HFFc6 (cell line): ENCODE results near the gene NUP93. TPM values are rescaled to one million over a fixed set of nuclear protein-coding genes. Genes with fewer than 3 reads are reported as not detected.

Experiments
- DNase-seq: peaks from one replicate; pipeline ENCODE4 v3.0.0-alpha.2; 2018
- H3K27ac Mint-ChIP-seq: 2 replicates; pipeline ENCODE4 v1.8.0; 2020; ENCODE audit warnings: mild to moderate bottlenecking, mixed read lengths
- H3K27me3 Mint-ChIP-seq: 2 replicates; pipeline ENCODE4 v1.8.0; 2021; ENCODE audit warnings: mild to moderate bottlenecking, moderate library complexity, mixed read lengths; ENCODE audit not compliant: insufficient read depth
- H3K36me3 Mint-ChIP-seq: 2 replicates; pipeline ENCODE4 v1.8.0; 2021; ENCODE audit warnings: low read depth, mixed read lengths
- H3K4me1 Mint-ChIP-seq: 2 replicates; pipeline ENCODE4 v1.8.0; 2020; ENCODE audit warnings: low read depth, mixed read lengths
- H3K4me3 Mint-ChIP-seq: 2 replicates; pipeline ENCODE4 v1.8.0; 2020; ENCODE audit warnings: mild to moderate bottlenecking, moderate library complexity, mixed read lengths
- H3K9me3 Mint-ChIP-seq: 2 replicates; pipeline ENCODE4 v1.8.0; 2020; ENCODE audit warnings: mild to moderate bottlenecking, mixed read lengths
- CTCF ChIP-seq: fragments of 200-600 bp; sonication (generic); IDR thresholded peaks from 2 replicates; pipeline ENCODE4 v1.5.0; 2021; ENCODE audit warnings: antibody characterized with exemption, mild to moderate bottlenecking
- total RNA-seq, 6 experiments: library from RNA; stranded (reverse); fragmentation: NEBNext Ultra II Directional; extraction: Animal tissue kit (Norgen Biotek cat#: 25700); gene quantifications; 2 replicates in 1 of 6; 3 replicates in 5 of 6; pipeline ENCODE4 v1.2.3, GENCODE V29; 2021

NUP93 gene
- total RNA-seq, 6 experiments from 2014 or later, result 58.6 to 84.0 (median 78.8) TPM

DNA sequence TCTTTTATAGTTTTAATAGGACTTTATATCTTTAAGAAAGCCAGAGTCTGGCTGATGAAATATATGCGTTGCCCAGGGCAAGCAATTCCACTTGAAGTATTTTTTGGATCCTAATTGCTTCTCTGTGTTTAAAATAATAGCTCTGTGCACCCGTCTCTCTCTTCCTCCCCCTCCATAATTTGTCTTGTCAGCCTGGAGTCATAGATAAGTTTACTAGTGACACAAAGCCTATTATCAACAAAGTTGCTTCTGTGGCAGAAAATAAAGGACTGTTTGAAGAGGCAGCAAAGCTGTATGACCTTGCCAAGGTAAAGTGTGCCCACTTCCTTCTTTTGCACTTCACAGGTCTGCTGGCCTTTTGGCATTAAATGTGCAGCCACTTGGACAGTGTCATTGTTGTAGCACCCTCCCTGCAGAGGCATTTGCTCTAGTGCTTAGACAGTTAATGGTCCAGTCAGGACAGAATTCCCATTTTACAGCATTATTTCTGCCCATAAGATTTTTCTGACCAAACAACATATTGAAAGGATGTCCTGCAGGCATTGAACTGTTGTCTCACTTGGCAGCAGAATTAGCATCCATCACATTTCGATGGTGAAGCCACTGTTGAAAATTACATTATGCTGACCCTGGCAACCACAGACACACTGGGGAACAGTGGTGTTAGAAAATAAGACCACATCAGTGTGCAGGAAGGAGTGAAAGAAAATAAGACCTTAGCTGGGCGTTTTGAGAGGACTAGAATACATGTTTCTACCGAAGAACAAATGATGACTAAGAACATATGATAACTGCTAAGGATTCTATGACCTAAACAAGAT, 106.7 kb downstream of the NUP93 start:
- Mint-ChIP-seq H3K27ac (peak overlapping the region; percentile 13; the same call in 1 of the 2 replicates), H3K9me3 (no peaks in the 10 kb centered on the region), H3K27me3 (peaks cover 1% of the 10 kb centered on the region), H3K36me3 (peaks cover 31% of the 10 kb centered on the region), H3K4me1 (peaks cover 15% of the 10 kb centered on the region), H3K4me3 (no peak overlapping the region)
- no peak for TF ChIP-seq CTCF
- DNase-seq, result no peak

DNA sequence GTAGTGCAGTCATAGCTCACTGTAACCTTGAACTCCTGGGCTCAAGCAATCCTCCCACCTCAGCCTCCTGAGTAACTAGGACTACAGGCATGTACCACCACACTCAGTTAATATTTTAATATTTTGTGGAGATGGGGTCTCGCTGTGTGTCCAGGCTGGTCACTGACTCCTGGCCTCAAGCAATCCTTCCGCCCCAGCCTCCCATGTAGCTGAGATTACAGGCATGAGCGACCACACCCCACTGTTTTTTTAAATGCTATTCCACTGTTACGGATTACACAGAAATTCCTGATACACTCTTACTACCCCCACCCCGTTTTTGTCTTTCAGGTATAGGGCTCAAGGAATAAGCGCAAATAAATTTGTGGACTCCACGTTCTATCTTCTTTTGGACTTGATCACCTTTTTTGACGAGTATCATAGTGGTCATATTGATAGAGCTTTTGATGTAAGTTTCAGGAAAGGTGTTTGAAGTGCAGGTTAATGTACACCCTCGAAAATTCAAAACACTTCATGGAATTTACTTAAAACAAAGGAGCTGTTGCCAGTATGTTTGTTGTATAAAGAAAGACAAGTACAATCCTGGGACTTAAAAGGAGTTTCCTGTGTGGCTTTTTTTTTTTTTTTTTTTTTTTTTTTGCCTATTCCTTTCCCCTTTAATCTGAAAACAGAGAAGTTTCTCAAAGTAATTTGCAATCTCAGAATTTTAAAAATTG, 108.9 kb downstream of the NUP93 start:
- Mint-ChIP-seq H3K27ac (no peak overlapping the region), H3K4me3 (no peak overlapping the region), H3K9me3 (no peaks in the 10 kb centered on the region), H3K36me3 (peaks cover 26% of the 10 kb centered on the region), H3K27me3 (peaks cover 1% of the 10 kb centered on the region; the same call in 1 of the 2 replicates), H3K4me1 (peaks cover 18% of the 10 kb centered on the region)
- no peak for TF ChIP-seq CTCF
- no peak for DNase-seq

DNA sequence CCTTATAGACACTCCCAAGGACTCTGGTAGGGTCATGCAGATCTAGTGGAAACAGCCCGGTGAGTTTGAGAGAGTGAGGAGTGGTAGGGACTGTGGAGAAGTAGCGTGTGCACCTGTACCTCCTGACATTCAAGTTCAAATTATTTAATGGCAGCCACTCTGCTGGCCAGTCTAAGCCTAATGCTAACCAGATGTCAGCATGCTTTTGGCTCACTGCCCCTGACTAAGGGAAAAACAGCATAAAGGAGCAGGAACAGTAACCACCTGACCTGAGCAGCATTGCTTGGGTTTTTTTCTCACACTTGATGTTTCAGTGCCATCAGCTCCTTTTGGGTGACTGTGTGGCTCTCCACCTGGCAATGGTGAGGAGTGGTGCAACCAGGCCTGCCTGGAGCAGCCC, 111.3 kb downstream of the NUP93 start:
- peaks cover 15% of the 10 kb centered on the region for H3K4me1 Mint-ChIP-seq
- no peak overlapping the region for H3K4me3 Mint-ChIP-seq
- H3K27me3 Mint-ChIP-seq, result peaks cover 1% of the 10 kb centered on the region; the same call in 1 of the 2 replicates
- H3K36me3 Mint-ChIP-seq, result peaks cover 34% of the 10 kb centered on the region
- peak; percentile 59 for DNase-seq
- H3K27ac Mint-ChIP-seq, result peak overlapping the region; percentile 24; the same call in 1 of the 2 replicates
- H3K9me3 Mint-ChIP-seq, result no peaks in the 10 kb centered on the region
- no peak for TF ChIP-seq CTCF

GRCh38 chr16:56841659-56842058, 111.7 kb downstream of the NUP93 start:
- peaks cover 1% of the 10 kb centered on the region; the same call in 1 of the 2 replicates for H3K27me3 Mint-ChIP-seq
- H3K4me1 Mint-ChIP-seq, result peaks cover 12% of the 10 kb centered on the region
- no peak overlapping the region for H3K4me3 Mint-ChIP-seq
- DNase-seq, result no peak
- no peak for TF ChIP-seq CTCF
- peaks cover 34% of the 10 kb centered on the region for H3K36me3 Mint-ChIP-seq
- peak overlapping the region; percentile 24 for H3K27ac Mint-ChIP-seq
- H3K9me3 Mint-ChIP-seq, result no peaks in the 10 kb centered on the region

- H3K36me3 Mint-ChIP-seq, result peaks cover 34% of the 10 kb centered on the region
- H3K9me3 Mint-ChIP-seq, result no peaks in the 10 kb centered on the region
- H3K4me1 Mint-ChIP-seq, result peaks cover 16% of the 10 kb centered on the region
- H3K27ac Mint-ChIP-seq, result no peak overlapping the region
- DNase-seq, result no peak
- peaks cover 1% of the 10 kb centered on the region; the same call in 1 of the 2 replicates for H3K27me3 Mint-ChIP-seq
- no peak overlapping the region for H3K4me3 Mint-ChIP-seq
- no peak for TF ChIP-seq CTCF
These were observed 112.2 kb downstream of the NUP93 start for GRCh38 chr16:56842133-56842532.
